Esophagus squamous epithelium (tissue), 4 donors: ENCODE data around the gene SHLD1.

Source experiments
- POLR2A ChIP-seq, 4 donors: fragments of 450-650 bp; IDR thresholded peaks; one replicate each; pipeline ENCODE4 v1.6.1; 2017; ENCODE audit warnings: antibody characterized with exemption in 4 of 4, mild to moderate bottlenecking in 4 of 4, moderate library complexity in 3 of 4
- TF ChIP-seq, protein P1 (sequence below), 6 experiments: fragments of 450-650 bp in 4 of 6; fragments of 200-600 bp in 2 of 6; sonication (generic) in 2 of 6; IDR thresholded peaks; one replicate each; pipeline ENCODE4 v1.5.1; 2016 to 2019; ENCODE audit warnings: antibody characterized with exemption in 6 of 6, mild to moderate bottlenecking in 4 of 6, moderate library complexity in 4 of 6

GRCh38 chr20:5865604-5866003 lies 115.4 kb downstream of the SHLD1 start:
- TF ChIP-seq, protein P1, sequence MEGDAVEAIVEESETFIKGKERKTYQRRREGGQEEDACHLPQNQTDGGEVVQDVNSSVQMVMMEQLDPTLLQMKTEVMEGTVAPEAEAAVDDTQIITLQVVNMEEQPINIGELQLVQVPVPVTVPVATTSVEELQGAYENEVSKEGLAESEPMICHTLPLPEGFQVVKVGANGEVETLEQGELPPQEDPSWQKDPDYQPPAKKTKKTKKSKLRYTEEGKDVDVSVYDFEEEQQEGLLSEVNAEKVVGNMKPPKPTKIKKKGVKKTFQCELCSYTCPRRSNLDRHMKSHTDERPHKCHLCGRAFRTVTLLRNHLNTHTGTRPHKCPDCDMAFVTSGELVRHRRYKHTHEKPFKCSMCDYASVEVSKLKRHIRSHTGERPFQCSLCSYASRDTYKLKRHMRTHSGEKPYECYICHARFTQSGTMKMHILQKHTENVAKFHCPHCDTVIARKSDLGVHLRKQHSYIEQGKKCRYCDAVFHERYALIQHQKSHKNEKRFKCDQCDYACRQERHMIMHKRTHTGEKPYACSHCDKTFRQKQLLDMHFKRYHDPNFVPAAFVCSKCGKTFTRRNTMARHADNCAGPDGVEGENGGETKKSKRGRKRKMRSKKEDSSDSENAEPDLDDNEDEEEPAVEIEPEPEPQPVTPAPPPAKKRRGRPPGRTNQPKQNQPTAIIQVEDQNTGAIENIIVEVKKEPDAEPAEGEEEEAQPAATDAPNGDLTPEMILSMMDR (IDR thresholded peaks at IDR 0.05), result no peak
- TF ChIP-seq POLR2A (IDR thresholded peaks at IDR 0.05), result no peak
